IPS-18c (cell line): ENCODE results near the gene MYCL.
"Not testable (repeated sequence)": the region's sequence is repeated elsewhere in the genome, so short reads cannot be mapped to it uniquely, and the experiment has no call there.

Experiments used
- H3K4me3 ChIP-seq: 2 replicates; pipeline ENCODE4 v1.7.0; 2013; ENCODE audit warnings: low read depth, mild to moderate bottlenecking, low read length, moderate library complexity; ENCODE audit not compliant: insufficient read depth
- H3K9me3 ChIP-seq: one replicate; pipeline ENCODE4 v1.6.1; 2013; ENCODE audit warnings: mild to moderate bottlenecking, low read length, moderate library complexity; ENCODE audit not compliant: control insufficient read depth, insufficient read depth

Gene MYCL

DNA sequence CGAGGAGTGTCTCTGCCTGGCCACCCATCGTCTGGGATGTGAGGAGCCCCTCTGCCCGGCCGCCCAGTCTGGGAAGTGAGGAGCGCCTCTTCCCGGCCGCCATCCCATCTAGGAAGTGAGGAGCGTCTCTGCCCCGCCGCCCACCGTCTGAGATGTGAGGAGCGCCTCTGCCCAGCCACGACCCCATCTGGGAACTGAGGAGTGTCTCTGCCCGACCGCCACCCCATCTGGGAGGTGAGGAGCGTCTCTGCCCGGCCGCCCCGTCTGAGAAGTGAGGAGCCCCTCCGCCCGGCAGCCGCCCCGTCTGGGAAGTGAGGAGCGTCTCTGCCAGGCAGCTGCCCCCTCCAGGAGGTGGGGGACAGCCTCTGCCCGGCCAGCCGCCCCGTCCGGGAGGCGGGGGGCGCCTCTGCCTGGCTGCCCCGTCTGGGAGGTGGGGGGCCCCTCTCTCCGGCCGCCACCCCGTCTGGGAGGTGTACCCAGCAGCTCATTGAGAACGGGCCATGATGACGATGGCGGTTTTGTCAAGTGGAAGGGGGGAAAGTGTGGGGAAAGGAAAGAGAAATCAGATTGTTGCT is 32.1 kb downstream of the MYCL start:
- H3K9me3 ChIP-seq, H3K4me3 ChIP-seq: not testable (repeated sequence)

GRCh38 chr1:39866767-39867166 is 35.0 kb downstream of the MYCL start:
- Histone ChIP-seq H3K9me3 (peaks cover 3% of the 10 kb centered on the region), H3K4me3 (no peak overlapping the region)

DNA sequence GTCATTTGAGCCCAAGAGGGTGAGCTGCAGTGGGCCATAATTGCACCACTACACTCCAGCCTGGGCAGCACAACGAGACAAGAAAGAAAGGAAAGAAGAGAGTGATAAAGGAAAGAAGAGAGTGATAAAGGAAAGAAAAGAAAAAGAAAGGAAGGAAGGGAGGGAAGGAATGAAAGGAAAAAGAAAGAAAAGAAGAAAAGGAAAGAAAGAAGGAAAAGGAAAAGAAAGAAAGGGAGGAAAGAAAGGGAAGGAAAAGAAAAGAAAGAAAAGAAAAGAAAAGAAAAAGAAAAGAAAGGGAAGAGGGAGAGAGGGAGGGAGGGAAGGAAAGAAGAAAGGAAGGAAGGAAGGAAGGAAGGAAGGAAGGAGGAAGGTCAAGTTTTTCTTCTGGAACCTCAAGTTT is 36.0 kb downstream of the MYCL start:
- Histone ChIP-seq H3K4me3 (no peak overlapping the region), H3K9me3 (no peaks in the 10 kb centered on the region)

GRCh38 chr1:39863177-39863576 is 38.5 kb downstream of the MYCL start:
- Histone ChIP-seq H3K9me3 (no peaks in the 10 kb centered on the region), H3K4me3 (no peak overlapping the region)

DNA sequence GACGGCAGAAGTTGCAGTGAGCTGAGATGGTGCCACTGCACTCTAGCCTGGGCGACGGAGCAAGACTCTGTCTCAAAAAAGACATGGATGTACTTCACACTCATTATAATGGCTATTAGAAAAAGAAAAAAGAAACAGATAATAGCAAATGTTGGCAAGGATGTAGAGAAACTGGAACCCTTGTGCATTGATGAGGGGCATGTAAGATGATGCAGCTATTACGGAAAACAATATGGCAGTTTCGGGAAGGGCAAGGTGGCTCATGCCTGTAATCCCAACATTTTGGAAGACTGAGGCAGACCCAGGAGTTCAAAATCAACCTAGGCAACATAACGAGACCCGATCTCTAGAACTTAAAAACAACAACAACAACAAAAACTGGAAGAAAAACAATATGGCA is 40.7 kb downstream of the MYCL start:
- no peak overlapping the region for H3K4me3 ChIP-seq
- no peaks in the 10 kb centered on the region for H3K9me3 ChIP-seq

GRCh38 chr1:39859859-39860812 is 41.6 kb downstream of the MYCL start:
- Histone ChIP-seq H3K4me3 (no peak overlapping the region), H3K9me3 (no peaks in the 10 kb centered on the region)

DNA sequence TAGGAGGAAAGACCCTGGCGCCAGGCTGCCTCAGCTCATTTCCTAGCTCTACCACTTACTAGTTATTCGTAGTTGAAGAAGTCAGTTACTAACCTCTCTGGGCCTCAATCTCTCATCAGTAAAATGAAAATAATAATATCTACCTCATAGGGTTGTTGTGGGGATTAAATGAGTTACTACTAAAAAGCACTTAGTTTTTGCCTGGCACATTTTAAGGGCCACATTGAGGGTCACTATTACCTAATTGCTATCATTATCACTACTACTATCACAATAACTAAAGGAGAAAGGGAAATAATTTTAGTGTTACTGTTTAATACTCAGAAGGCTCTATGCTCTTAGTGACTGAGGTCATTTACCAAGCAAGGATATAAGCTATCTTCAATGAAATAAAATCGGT is 43.4 kb downstream of the MYCL start:
- H3K4me3 ChIP-seq, result no peak overlapping the region
- no peaks in the 10 kb centered on the region for H3K9me3 ChIP-seq

- H3K9me3 ChIP-seq, result no peaks in the 10 kb centered on the region
- H3K4me3 ChIP-seq, result no peak overlapping the region
Observed at GRCh38 chr1:39857126-39857878, 44.4 kb downstream of the MYCL start.

GRCh38 chr1:39854738-39855137 is 47.0 kb downstream of the MYCL start:
- Histone ChIP-seq H3K9me3 (no peaks in the 10 kb centered on the region), H3K4me3 (no peak overlapping the region)

- Histone ChIP-seq H3K4me3 (no peak overlapping the region), H3K9me3 (no peaks in the 10 kb centered on the region)
Observed at GRCh38 chr1:39854314-39854713, 47.4 kb downstream of the MYCL start.

GRCh38 chr1:39852876-39853275 is 48.8 kb downstream of the MYCL start:
- Histone ChIP-seq H3K4me3 (no peak overlapping the region), H3K9me3 (no peaks in the 10 kb centered on the region)

- H3K4me3 ChIP-seq, result no peak overlapping the region
- no peaks in the 10 kb centered on the region for H3K9me3 ChIP-seq
Observed at GRCh38 chr1:39852214-39852791, 49.4 kb downstream of the MYCL start.

GRCh38 chr1:39850606-39851216 is 51.0 kb downstream of the MYCL start:
- no peak overlapping the region for H3K4me3 ChIP-seq

DNA sequence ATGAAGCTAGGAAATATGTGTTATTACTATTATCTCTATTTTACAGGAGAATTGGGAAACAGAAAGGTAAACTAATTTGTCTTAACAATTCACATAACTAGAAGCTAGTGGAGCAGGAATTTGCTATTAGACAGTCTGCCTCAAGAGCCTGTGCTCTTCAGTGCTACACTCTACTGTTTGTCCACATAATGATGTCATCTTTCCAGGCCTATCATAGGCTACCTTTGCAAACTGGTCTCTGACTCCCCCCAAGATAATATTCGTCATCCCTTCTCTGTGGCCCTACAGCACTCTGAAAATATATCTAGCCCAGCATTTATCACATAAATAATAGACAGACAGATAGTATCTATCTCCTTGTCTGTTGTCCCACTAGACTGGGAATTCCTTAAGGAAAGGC is 52.5 kb downstream of the MYCL start:
- Histone ChIP-seq H3K4me3 (no peak overlapping the region), H3K9me3 (no peaks in the 10 kb centered on the region)

More at GRCh38 chr1:39850606-39851216, 51.0 kb downstream of the MYCL start:
- no peaks in the 10 kb centered on the region for H3K9me3 ChIP-seq

GRCh38 chr1:39847940-39848339 is 53.8 kb downstream of the MYCL start:
- H3K9me3 ChIP-seq, result no peaks in the 10 kb centered on the region
- H3K4me3 ChIP-seq, result no peak overlapping the region

- H3K9me3 ChIP-seq, result no peaks in the 10 kb centered on the region
- no peak overlapping the region for H3K4me3 ChIP-seq
Observed at GRCh38 chr1:39846796-39847195, 54.9 kb downstream of the MYCL start.
